Activated CD4-positive, alpha-beta T cell treated with anti-CD3 and anti-CD28 coated beads for 4 hours (primary cell): ENCODE results near the gene WDR72.
"Not testable (repeated sequence)": the region's sequence is repeated elsewhere in the genome, so short reads cannot be mapped to it uniquely, and the experiment has no call there.

Experiments used
- DNase-seq, 2 donors: peaks; one replicate each; pipeline ENCODE4 v3.0.0-alpha.2; 2020

Gene WDR72

GRCh38 chr15:53759411-53759931 is at the start of gene WDR72:
Gene WDR72, minus strand, starts transcription at chr15:53759663. Its CDS starts 26,514 bp downstream, at chr15:53733149.
- no peak for DNase-seq

GRCh38 chr15:53808058-53808706 is 48.7 kb upstream of the WDR72 start:
- no peak for DNase-seq

GRCh38 chr15:53807501-53807900 is 48.0 kb upstream of the WDR72 start:
- no peak for DNase-seq

GRCh38 chr15:53802672-53803071 is 43.2 kb upstream of the WDR72 start:
- DNase-seq: no peak

- no peak for DNase-seq
Measured at GRCh38 chr15:53791581-53791980, 32.1 kb upstream of the WDR72 start.

GRCh38 chr15:53789654-53790375 is 30.4 kb upstream of the WDR72 start:
- no peak for DNase-seq

- no peak for DNase-seq
Measured at GRCh38 chr15:53786401-53786800, 26.9 kb upstream of the WDR72 start.

GRCh38 chr15:53785241-53785640 is 25.8 kb upstream of the WDR72 start:
- DNase-seq: not testable (repeated sequence)

- DNase-seq: no peak
Measured at GRCh38 chr15:53762916-53763315, 3.5 kb upstream of the WDR72 start.

GRCh38 chr15:53758412-53758811 is 1.1 kb downstream of the WDR72 start:
- DNase-seq: no peak

- no peak for DNase-seq
Measured at GRCh38 chr15:53757906-53758305, 1.6 kb downstream of the WDR72 start.

- no peak for DNase-seq
Measured at GRCh38 chr15:53753813-53754212, 5.7 kb downstream of the WDR72 start.

GRCh38 chr15:53752406-53752805 is 7.1 kb downstream of the WDR72 start:
- DNase-seq: no peak

- DNase-seq: no peak
Measured at GRCh38 chr15:53747501-53748068, 11.9 kb downstream of the WDR72 start.

GRCh38 chr15:53746101-53746500 is 13.4 kb downstream of the WDR72 start:
- no peak for DNase-seq

- no peak for DNase-seq
Measured at GRCh38 chr15:53739651-53740050, 19.8 kb downstream of the WDR72 start.

GRCh38 chr15:53739187-53739586 is 20.3 kb downstream of the WDR72 start:
- DNase-seq: no peak

GRCh38 chr15:53721334-53722087 is 38.0 kb downstream of the WDR72 start:
- no peak for DNase-seq

GRCh38 chr15:53716909-53717876 is 42.3 kb downstream of the WDR72 start:
- no peak for DNase-seq

GRCh38 chr15:53713218-53713617 is 46.2 kb downstream of the WDR72 start:
- DNase-seq: no peak

- DNase-seq: no peak
Measured at GRCh38 chr15:53710906-53711305, 48.6 kb downstream of the WDR72 start.

GRCh38 chr15:53709821-53710220 is 49.6 kb downstream of the WDR72 start:
- DNase-seq: no peak
